ENCODE data around the gene BAIAP2L1. TPM values are rescaled to one million over a fixed set of nuclear protein-coding genes. Genes with fewer than 3 reads are reported as not detected.
"Not testable (repeated sequence)": the region's sequence is repeated elsewhere in the genome, so short reads cannot be mapped to it uniquely, and the experiment has no call there.

BAIAP2L1 gene
- total RNA-seq, 3 donors from 2014 or later (not counting 1 experiment from before 2014, with no cell fraction given), result not detected

GRCh38 chr7:98414205-98414900, 13.5 kb upstream of the BAIAP2L1 start:
- DNase-seq (no peak), ATAC-seq (no peak)
- Histone ChIP-seq H3K4me1 (ENCODE audit: control insufficient read depth, insufficient read depth, low read length) (no peaks in the 10 kb centered on the region), H3K9me3 (ENCODE audit: control insufficient read depth, insufficient read depth, low read length) (no peaks in the 10 kb centered on the region), H3K4me3 (ENCODE audit: low read length) (no peak overlapping the region), H3K27me3 (ENCODE audit: control insufficient read depth, insufficient read depth, low read length) (no peaks in the 10 kb centered on the region), H3K36me3 (ENCODE audit: control insufficient read depth, insufficient read depth, low read length) (no peaks in the 10 kb centered on the region), H3K27ac (ENCODE audit: low read length) (no peak overlapping the region)
- H3K4me1 Mint-ChIP-seq, result no peaks in the 10 kb centered on the region
- H3K36me3 Mint-ChIP-seq, result no peaks in the 10 kb centered on the region
- no peak overlapping the region for H3K27ac Mint-ChIP-seq
- H3K4me3 Mint-ChIP-seq, result no peak overlapping the region
- TF ChIP-seq, protein P1, sequence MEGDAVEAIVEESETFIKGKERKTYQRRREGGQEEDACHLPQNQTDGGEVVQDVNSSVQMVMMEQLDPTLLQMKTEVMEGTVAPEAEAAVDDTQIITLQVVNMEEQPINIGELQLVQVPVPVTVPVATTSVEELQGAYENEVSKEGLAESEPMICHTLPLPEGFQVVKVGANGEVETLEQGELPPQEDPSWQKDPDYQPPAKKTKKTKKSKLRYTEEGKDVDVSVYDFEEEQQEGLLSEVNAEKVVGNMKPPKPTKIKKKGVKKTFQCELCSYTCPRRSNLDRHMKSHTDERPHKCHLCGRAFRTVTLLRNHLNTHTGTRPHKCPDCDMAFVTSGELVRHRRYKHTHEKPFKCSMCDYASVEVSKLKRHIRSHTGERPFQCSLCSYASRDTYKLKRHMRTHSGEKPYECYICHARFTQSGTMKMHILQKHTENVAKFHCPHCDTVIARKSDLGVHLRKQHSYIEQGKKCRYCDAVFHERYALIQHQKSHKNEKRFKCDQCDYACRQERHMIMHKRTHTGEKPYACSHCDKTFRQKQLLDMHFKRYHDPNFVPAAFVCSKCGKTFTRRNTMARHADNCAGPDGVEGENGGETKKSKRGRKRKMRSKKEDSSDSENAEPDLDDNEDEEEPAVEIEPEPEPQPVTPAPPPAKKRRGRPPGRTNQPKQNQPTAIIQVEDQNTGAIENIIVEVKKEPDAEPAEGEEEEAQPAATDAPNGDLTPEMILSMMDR (IDR thresholded peaks at IDR 0.05), result no peak
- peaks cover 0 to 3% of the 10 kb centered on the region in 2 donors for H3K27me3 Mint-ChIP-seq (ENCODE audit: low read depth in 2 of 2)
- no peaks in the 10 kb centered on the region for H3K9me3 Mint-ChIP-seq
- intact Hi-C loops (cut with micrococcal nuclease), result no loop called here
- 85% methylated on average over 6 of the region's 6 CpGs for WGBS (ENCODE audit: insufficient coverage)

DNA sequence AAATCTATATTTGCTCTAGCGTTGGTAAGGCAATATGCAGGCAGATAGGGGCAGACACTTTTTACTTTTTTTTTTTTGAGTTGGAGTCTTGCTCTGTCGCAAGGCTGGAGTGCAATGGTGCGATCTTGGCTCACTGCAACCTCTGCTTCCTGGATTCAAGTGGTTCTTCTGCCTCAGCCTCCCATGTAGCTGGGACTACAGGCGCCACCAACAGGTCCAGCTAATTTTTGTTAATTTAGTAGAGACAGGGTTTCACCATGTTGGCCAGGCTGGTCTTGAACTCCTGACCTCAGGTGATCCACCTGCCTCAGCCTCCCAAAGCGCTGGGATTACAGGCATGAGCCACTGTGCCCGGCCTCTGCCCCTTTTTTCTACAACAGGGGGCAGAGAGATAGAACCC, 12.8 kb upstream of the BAIAP2L1 start:
- H3K27me3 ChIP-seq (ENCODE audit: control insufficient read depth, insufficient read depth, low read length); DNase-seq; H3K4me1 Mint-ChIP-seq; H3K4me3 ChIP-seq (ENCODE audit: low read length); H3K27me3 Mint-ChIP-seq (ENCODE audit: low read depth in 2 of 2); ATAC-seq; H3K9me3 Mint-ChIP-seq; H3K9me3 ChIP-seq (ENCODE audit: control insufficient read depth, insufficient read depth, low read length); H3K4me3 Mint-ChIP-seq; H3K4me1 ChIP-seq (ENCODE audit: control insufficient read depth, insufficient read depth, low read length); H3K36me3 Mint-ChIP-seq; H3K27ac ChIP-seq (ENCODE audit: low read length); intact Hi-C loops (cut with micrococcal nuclease); H3K27ac Mint-ChIP-seq; H3K36me3 ChIP-seq (ENCODE audit: control insufficient read depth, insufficient read depth, low read length): not testable (repeated sequence)
- WGBS (ENCODE audit: insufficient coverage), result 91% methylated on average over 6 of the region's 6 CpGs

GRCh38 chr7:98409843-98410242, 9.0 kb upstream of the BAIAP2L1 start:
- no peaks in the 10 kb centered on the region for H3K4me1 Mint-ChIP-seq
- no peak overlapping the region for H3K27ac ChIP-seq (ENCODE audit: low read length)
- intact Hi-C loops (cut with micrococcal nuclease), result no loop called here
- H3K4me1 ChIP-seq (ENCODE audit: control insufficient read depth, insufficient read depth, low read length), result no peaks in the 10 kb centered on the region
- H3K4me3 Mint-ChIP-seq, result no peak overlapping the region
- 88% methylated on average over 3 of the region's 3 CpGs for WGBS (ENCODE audit: insufficient coverage)
- TF ChIP-seq, protein P1 (IDR thresholded peaks at IDR 0.05), result no peak
- H3K9me3 ChIP-seq (ENCODE audit: control insufficient read depth, insufficient read depth, low read length), result no peaks in the 10 kb centered on the region
- H3K36me3 Mint-ChIP-seq, result no peaks in the 10 kb centered on the region
- no peak for ATAC-seq
- no peaks in the 10 kb centered on the region for H3K27me3 ChIP-seq (ENCODE audit: control insufficient read depth, insufficient read depth, low read length)
- no peaks in the 10 kb centered on the region for H3K36me3 ChIP-seq (ENCODE audit: control insufficient read depth, insufficient read depth, low read length)
- H3K4me3 ChIP-seq (ENCODE audit: low read length), result no peak overlapping the region
- peaks cover 0 to 3% of the 10 kb centered on the region in 2 donors for H3K27me3 Mint-ChIP-seq (ENCODE audit: low read depth in 2 of 2)
- DNase-seq, result no peak
- H3K9me3 Mint-ChIP-seq, result no peaks in the 10 kb centered on the region
- H3K27ac Mint-ChIP-seq, result no peak overlapping the region

DNA sequence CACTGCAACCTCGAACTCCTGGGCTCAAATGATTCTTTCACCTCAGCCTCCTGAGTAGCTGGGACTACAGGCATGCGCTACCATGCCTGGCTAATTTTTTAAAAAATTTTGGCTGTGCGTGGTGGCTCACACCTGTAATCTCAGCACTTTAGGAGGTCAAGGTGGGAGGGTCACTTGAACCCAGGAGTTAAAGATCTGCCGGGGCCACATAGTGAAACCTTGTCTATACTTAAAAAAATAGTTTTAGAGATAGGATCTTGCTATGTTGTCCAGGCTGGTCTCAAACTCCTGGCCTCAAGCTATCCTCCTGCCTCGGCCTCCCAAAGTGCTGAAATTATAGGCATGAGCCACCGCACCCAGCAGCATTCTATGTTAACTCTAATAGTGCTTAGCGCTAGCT, 7.3 kb upstream of the BAIAP2L1 start:
- H3K36me3 Mint-ChIP-seq; ATAC-seq; H3K4me3 Mint-ChIP-seq; H3K4me1 ChIP-seq (ENCODE audit: control insufficient read depth, insufficient read depth, low read length); H3K27ac ChIP-seq (ENCODE audit: low read length); H3K27me3 Mint-ChIP-seq (ENCODE audit: low read depth in 2 of 2); H3K9me3 ChIP-seq (ENCODE audit: control insufficient read depth, insufficient read depth, low read length); intact Hi-C loops (cut with micrococcal nuclease); H3K27ac Mint-ChIP-seq; H3K27me3 ChIP-seq (ENCODE audit: control insufficient read depth, insufficient read depth, low read length); H3K9me3 Mint-ChIP-seq; DNase-seq; H3K36me3 ChIP-seq (ENCODE audit: control insufficient read depth, insufficient read depth, low read length); H3K4me3 ChIP-seq (ENCODE audit: low read length); H3K4me1 Mint-ChIP-seq: not testable (repeated sequence)
- WGBS (ENCODE audit: insufficient coverage), result 93% methylated on average over 7 of the region's 7 CpGs
